Tibial artery (tissue), 4 donors: Measurements from ENCODE around the gene LHX3.
"Not testable (repeated sequence)": the region's sequence is repeated elsewhere in the genome, so short reads cannot be mapped to it uniquely, and the experiment has no call there.

Source experiments
- DNase-seq, 2 donors: peaks; one replicate each; pipeline ENCODE4 v3.0.0-alpha.2; 2019
- H3K27ac ChIP-seq, 2 donors: fragments of 200-600 bp; sonication (generic) in 1 of 2; 1 replicate in 1 of 2; 2 replicates in 1 of 2; pipeline ENCODE4 v1.5.1; 2018 to 2019; ENCODE audit warnings: mild to moderate bottlenecking in 1 of 2
- H3K27me3 ChIP-seq, 2 donors: fragments of 200-600 bp; sonication (generic) in 1 of 2; one replicate each; pipeline versions ENCODE4 v1.5.1 to v1.6.0; 2016 to 2019
- H3K36me3 ChIP-seq, 3 donors: fragments of 200-600 bp; sonication (generic) in 2 of 3; one replicate each; pipeline ENCODE4 v1.5.1; 2016 to 2019; ENCODE audit warnings: mild to moderate bottlenecking in 2 of 3
- H3K4me1 ChIP-seq, 4 donors: fragments of 200-600 bp; sonication (generic) in 2 of 4; 1 replicate in 3 of 4; 2 replicates in 1 of 4; pipeline ENCODE4 v1.5.1; 2016 to 2019
- H3K4me3 ChIP-seq, 2 donors: fragments of 200-600 bp; sonication (generic) in 1 of 2; 1 replicate in 1 of 2; 2 replicates in 1 of 2; pipeline ENCODE4 v1.5.1; 2018 to 2019; ENCODE audit warnings: mild to moderate bottlenecking in 2 of 2
- H3K9me3 ChIP-seq, 3 donors: fragments of 200-600 bp; sonication (generic) in 1 of 3; one replicate each; pipeline ENCODE4 v1.5.1; 2016 to 2019
- CTCF ChIP-seq, 2 experiments: fragments of 200-600 bp in 1 of 2; fragments of 450-650 bp in 1 of 2; IDR thresholded peaks; one replicate each; pipeline ENCODE4 v1.5.1; 2017 to 2019; ENCODE audit warnings: antibody characterized with exemption in 2 of 2, mild to moderate bottlenecking in 1 of 2, moderate library complexity in 1 of 2
- intact Hi-C: fragments of 100-400 bp; cut with DNase I; formaldehyde crosslinking; loops from one replicate; pipeline ENCODE4 v1.15.0; 2023; ENCODE audit warnings: low total_unique reads

LHX3 gene

GRCh38 chr9:136239983-136240330 lies 35.0 kb upstream of the LHX3 start:
- no peaks in the 10 kb centered on the region for H3K9me3 ChIP-seq
- no peak for TF ChIP-seq CTCF (IDR thresholded peaks at IDR 0.05)
- no peak for DNase-seq
- peaks cover 0 to 10% (median 6%) of the 10 kb centered on the region in 4 donors for H3K4me1 ChIP-seq
- H3K27ac ChIP-seq, result no peak overlapping the region
- H3K27me3 ChIP-seq, result no peaks in the 10 kb centered on the region
- H3K36me3 ChIP-seq, result peaks cover 12 to 22% (median 22%) of the 10 kb centered on the region in 3 donors
- intact Hi-C loops, result loop anchor here (10.0 kb wide), 1 partner anchor 275 kb away; the partner anchor contains the start of gene UBAC1
- H3K4me3 ChIP-seq, result no peak overlapping the region

- no peak for TF ChIP-seq CTCF (IDR thresholded peaks at IDR 0.05)
- intact Hi-C loops, result no loop called here
- Histone ChIP-seq H3K27me3 (no peaks in the 10 kb centered on the region), H3K4me1 (peaks cover 0 to 4% (median 0%) of the 10 kb centered on the region in 4 donors), H3K27ac (no peak overlapping the region), H3K9me3 (no peaks in the 10 kb centered on the region), H3K4me3 (no peak overlapping the region), H3K36me3 (peaks cover 12 to 24% (median 22%) of the 10 kb centered on the region in 3 donors)
- no peak for DNase-seq
Measured at GRCh38 chr9:136239135-136239982, 34.4 kb upstream of the LHX3 start.

GRCh38 chr9:136238342-136238732 lies 33.4 kb upstream of the LHX3 start:
- H3K9me3 ChIP-seq, result no peaks in the 10 kb centered on the region
- no peaks in the 10 kb centered on the region for H3K27me3 ChIP-seq
- no peak for TF ChIP-seq CTCF (IDR thresholded peaks at IDR 0.05)
- H3K4me3 ChIP-seq, result no peak overlapping the region
- DNase-seq, result no peak
- H3K27ac ChIP-seq, result no peak overlapping the region
- intact Hi-C loops, result no loop called here
- no peaks in the 10 kb centered on the region for H3K4me1 ChIP-seq
- peaks cover 12 to 32% (median 22%) of the 10 kb centered on the region in 3 donors for H3K36me3 ChIP-seq

- peaks cover 12 to 32% (median 22%) of the 10 kb centered on the region in 3 donors for H3K36me3 ChIP-seq
- H3K27me3 ChIP-seq, result no peaks in the 10 kb centered on the region
- no peaks in the 10 kb centered on the region for H3K4me1 ChIP-seq
- intact Hi-C loops, result no loop called here
- no peak for TF ChIP-seq CTCF (IDR thresholded peaks at IDR 0.05)
- no peak for DNase-seq
- H3K27ac ChIP-seq, result no peak overlapping the region
- no peaks in the 10 kb centered on the region for H3K9me3 ChIP-seq
- H3K4me3 ChIP-seq, result no peak overlapping the region
Measured at GRCh38 chr9:136237486-136238341, 32.8 kb upstream of the LHX3 start.

- H3K9me3 ChIP-seq, intact Hi-C loops, DNase-seq, H3K4me3 ChIP-seq, H3K27me3 ChIP-seq, H3K4me1 ChIP-seq, H3K27ac ChIP-seq: not testable (repeated sequence)
- peaks cover 12 to 32% (median 22%) of the 10 kb centered on the region in 3 donors for H3K36me3 ChIP-seq
Measured at GRCh38 chr9:136236471-136237410, 31.8 kb upstream of the LHX3 start.
